K562 (cell line): ENCODE data around the gene DPP9. TPM values are rescaled to one million over a fixed set of nuclear protein-coding genes. Genes with fewer than 3 reads are reported as not detected.
A peak's percentile ranks its signal among the peaks of the same experiment; 100 is the strongest.

ENCODE experiments used
- CUX1 ChIP-seq: fragments of 200-800 bp; sonication (Bioruptor generic); IDR thresholded peaks from 2 replicates; pipeline ENCODE4 v1.6.1; 2016; ENCODE audit warnings: missing genetic modification characterization, missing compliant biosample characterization
- ELK3 ChIP-seq: fragments of 450-650 bp; formaldehyde crosslinking; IDR thresholded peaks from 2 replicates; pipeline ENCODE4 v1.4.0; 2020; ENCODE audit warnings: mild to moderate bottlenecking
- ERF ChIP-seq: fragments of 450-650 bp; formaldehyde crosslinking; IDR thresholded peaks from 2 replicates; pipeline ENCODE4 v1.4.0; 2020; ENCODE audit warnings: mild to moderate bottlenecking, mixed read lengths
- HIVEP1 ChIP-seq: fragments of 250-450 bp; sonication (Bioruptor Pico); IDR thresholded peaks from 2 replicates; pipeline ENCODE4 v1.4.0; 2020; ENCODE audit warnings: mild to moderate bottlenecking
- KLF13 ChIP-seq: fragments of 450-650 bp; IDR thresholded peaks from 2 replicates; pipeline ENCODE4 v1.6.1; 2016; ENCODE audit warnings: missing genetic modification characterization, low read depth, mild to moderate bottlenecking, missing compliant biosample characterization, moderate library complexity, borderline replicate concordance
- MAFG ChIP-seq: fragments of 450-650 bp; conservative IDR thresholded peaks from 2 replicates; pipeline ENCODE4 v1.6.1; 2016; ENCODE audit warnings: missing genetic modification characterization, missing compliant biosample characterization
- NEUROD1 ChIP-seq: fragments of 150-350 bp; IDR thresholded peaks from 2 replicates; pipeline ENCODE4 v1.6.1; 2014; ENCODE audit warnings: borderline replicate concordance, low read length, low read depth; ENCODE audit not compliant: partially characterized antibody
- NFE2L1 ChIP-seq: fragments of 450-650 bp; IDR thresholded peaks from 2 replicates; pipeline ENCODE4 v1.6.1; 2016; ENCODE audit warnings: missing genetic modification characterization, low read depth, mild to moderate bottlenecking, missing compliant biosample characterization, moderate library complexity, borderline replicate concordance
- PCBP2 ChIP-seq: fragments of 200-400 bp; formaldehyde crosslinking; IDR thresholded peaks from 2 replicates; pipeline ENCODE4 v1.6.1; 2018; ENCODE audit warnings: low read length, low read depth, mild to moderate bottlenecking, moderate library complexity; ENCODE audit not compliant: poor library complexity, severe bottlenecking
- RBM25 ChIP-seq: fragments of 200-400 bp; formaldehyde crosslinking; IDR thresholded peaks from 2 replicates; pipeline ENCODE4 v1.6.1; 2018; ENCODE audit warnings: low read length, low read depth, moderate library complexity; ENCODE audit not compliant: severe bottlenecking
- SNRNP70 ChIP-seq: fragments of 200-400 bp; formaldehyde crosslinking; optimal IDR thresholded peaks from 2 replicates; pipeline ENCODE3; 2017; ENCODE audit warnings: low read depth, low read length
- SRF ChIP-seq, 2 experiments: fragments of 250-450, 450-650 bp in 1 of 2; sonication (Bioruptor Pico) in 1 of 2; sonication (generic) in 1 of 2; formaldehyde crosslinking; IDR thresholded peaks; 2 replicates each; pipeline versions ENCODE4 v1.5.0 to v1.5.1; 2020 to 2022; ENCODE audit warnings: mild to moderate bottlenecking in 1 of 2, missing genetic modification reagents in 1 of 2
- ZNF175 ChIP-seq: fragments of 200-800 bp; sonication (Bioruptor generic); IDR thresholded peaks from 2 replicates; pipeline ENCODE4 v1.6.1; 2016; ENCODE audit warnings: low read depth, mild to moderate bottlenecking, missing genetic modification characterization, missing compliant biosample characterization
- ZNF217 ChIP-seq: sonication (generic); formaldehyde crosslinking; IDR thresholded peaks from 2 replicates; pipeline ENCODE4 v1.8.0; 2022; ENCODE audit warnings: mild to moderate bottlenecking, missing genetic modification reagents
- ZNF280B ChIP-seq: fragments of 250-450 bp; sonication (Bioruptor Pico); IDR thresholded peaks from 2 replicates; pipeline ENCODE4 v1.5.1; 2021; ENCODE audit warnings: mild to moderate bottlenecking
- polyA plus RNA-seq, 8 experiments: library from polyadenylated mRNA; depleted of rRNA in 4 of 8; stranded (reverse) in 5 of 8; unstranded in 3 of 8; fragments of >200 nt; fragmentation: Nextera tagmentation in 2 of 8; fragmentation: Illumina TruSeq in 1 of 8; extraction: Ambion mirVana in 2 of 8; extraction: Trizol in 1 of 8; gene quantifications; 2 replicates each; pipeline versions ENCODE4 v1.2.1 to v1.2.3, GENCODE V29; 2011 to 2014; ENCODE audit warnings: inconsistent platforms in 1 of 8, missing spikeins in 1 of 8
- total RNA-seq, 7 experiments: library from RNA; depleted of rRNA in 6 of 7; stranded (reverse); fragments of >200 nt in 6 of 7; fragmentation: Illumina TruSeq in 2 of 7; extraction: Trizol in 2 of 7; gene quantifications; 2 replicates each; pipeline versions ENCODE4 v1.2.1 to v1.2.3, GENCODE V29; 2011 to 2021; ENCODE audit warnings: low replicate concordance in 1 of 7
- TF ChIP-seq, protein P1 (sequence below): sonication (generic); formaldehyde crosslinking; IDR thresholded peaks from 2 replicates; pipeline ENCODE4 v1.8.1; 2023; ENCODE audit warnings: mild to moderate bottlenecking, missing genetic modification reagents

The DPP9 gene
- total and polyA plus RNA-seq, 9 of the 15 experiments (the other 6 are each of a cell fraction or from before 2014, with no cell fraction given) = 0.90 to 66.7 (median 24.5) TPM

- TF ChIP-seq, protein P1, sequence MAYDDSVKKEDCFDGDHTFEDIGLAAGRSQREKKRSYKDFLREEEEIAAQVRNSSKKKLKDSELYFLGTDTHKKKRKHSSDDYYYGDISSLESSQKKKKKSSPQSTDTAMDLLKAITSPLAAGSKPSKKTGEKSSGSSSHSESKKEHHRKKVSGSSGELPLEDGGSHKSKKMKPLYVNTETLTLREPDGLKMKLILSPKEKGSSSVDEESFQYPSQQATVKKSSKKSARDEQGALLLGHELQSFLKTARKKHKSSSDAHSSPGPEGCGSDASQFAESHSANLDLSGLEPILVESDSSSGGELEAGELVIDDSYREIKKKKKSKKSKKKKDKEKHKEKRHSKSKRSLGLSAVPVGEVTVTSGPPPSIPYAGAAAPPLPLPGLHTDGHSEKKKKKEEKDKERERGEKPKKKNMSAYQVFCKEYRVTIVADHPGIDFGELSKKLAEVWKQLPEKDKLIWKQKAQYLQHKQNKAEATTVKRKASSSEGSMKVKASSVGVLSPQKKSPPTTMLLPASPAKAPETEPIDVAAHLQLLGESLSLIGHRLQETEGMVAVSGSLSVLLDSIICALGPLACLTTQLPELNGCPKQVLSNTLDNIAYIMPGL (CRISPR knock-in tag) = peak; percentile 100
- TF ChIP-seq ZNF280B (CRISPR knock-in tag) (no peak), CUX1 (CRISPR knock-in tag) (no peak), SRF (CRISPR knock-in tag; IDR thresholded peaks at IDR 0.05) (peak in 1 of 2 experiments; percentile 97; a peak in 2 of 4 replicates), RBM25 (no peak), KLF13 (tag) (peak; percentile 68; the same call in 1 of the 2 replicates), SNRNP70 (no peak), PCBP2 (no peak), NFE2L1 (tag) (no peak), NEUROD1 (peak; percentile 18), ERF (CRISPR knock-in tag) (no peak), MAFG (tag) (no peak), ELK3 (CRISPR knock-in tag) (no peak), ZNF217 (CRISPR knock-in tag) (peak; percentile 99), ZNF175 (peak; percentile 96), HIVEP1 (CRISPR knock-in tag) (no peak)
Observed at GRCh38 chr19:4768934-4769777, 45.5 kb upstream of the DPP9 start (continued).
